HepG2 (cell line): Measurements from ENCODE around the gene NFATC2. TPM values are rescaled to one million over a fixed set of nuclear protein-coding genes. Genes with fewer than 3 reads are reported as not detected.
A peak's percentile ranks its signal among the peaks of the same experiment; 100 is the strongest.

Source experiments
- CHD4 ChIP-seq: fragments of 200-600 bp; sonication (generic); IDR thresholded peaks from 2 replicates; pipeline ENCODE4 v1.7.0; 2017; ENCODE audit warnings: mild to moderate bottlenecking, low read length, borderline replicate concordance
- KLF16 ChIP-seq, 2 experiments: sonication (generic) in 1 of 2; formaldehyde crosslinking in 1 of 2; IDR thresholded peaks; 2 replicates each; pipeline versions ENCODE4 v1.6.1 to v1.8.0; 2016 to 2023; ENCODE audit warnings: missing genetic modification reagents in 2 of 2, missing compliant biosample characterization in 1 of 2
- KMT2A ChIP-seq: sonication (generic); formaldehyde crosslinking; IDR thresholded peaks from 2 replicates; pipeline ENCODE4 v1.4.0; 2020; ENCODE audit warnings: missing genetic modification reagents
- LBX2 ChIP-seq: sonication (generic); formaldehyde crosslinking; IDR thresholded peaks from 2 replicates; pipeline ENCODE4 v1.5.0; 2020; ENCODE audit warnings: missing genetic modification reagents, mild to moderate bottlenecking, borderline replicate concordance
- NR2F6 ChIP-seq, 2 experiments: IDR thresholded peaks; 2 replicates each; pipeline ENCODE4 v1.6.1; 2016; ENCODE audit warnings: antibody characterized with exemption in 1 of 2, mild to moderate bottlenecking in 1 of 2
- PAX8 ChIP-seq: sonication (generic); formaldehyde crosslinking; IDR thresholded peaks from 2 replicates; pipeline ENCODE4 v1.8.0; 2022; ENCODE audit warnings: mild to moderate bottlenecking, missing genetic modification reagents, borderline replicate concordance
- PHF8 ChIP-seq: sonication (generic); formaldehyde crosslinking; IDR thresholded peaks from 2 replicates; pipeline ENCODE4 v1.5.0; 2020; ENCODE audit warnings: missing genetic modification reagents
- SYNCRIP ChIP-seq: fragments of 200-400 bp; formaldehyde crosslinking; IDR thresholded peaks from 2 replicates; pipeline ENCODE4 v1.6.1; 2018; ENCODE audit warnings: mild to moderate bottlenecking, low read depth, low read length; ENCODE audit not compliant: insufficient read depth
- THAP11 ChIP-seq: IDR thresholded peaks from 2 replicates; pipeline ENCODE4 v1.6.1; 2016; ENCODE audit warnings: missing biosample characterization, missing genetic modification reagents
- THAP7 ChIP-seq: sonication (generic); formaldehyde crosslinking; IDR thresholded peaks from 2 replicates; pipeline ENCODE4 v1.8.1; 2023; ENCODE audit warnings: mild to moderate bottlenecking, missing genetic modification reagents
- ZFP1 ChIP-seq: IDR thresholded peaks from 2 replicates; pipeline ENCODE4 v1.6.1; 2016
- ZFX ChIP-seq: sonication (generic); formaldehyde crosslinking; IDR thresholded peaks from 2 replicates; pipeline ENCODE4 v1.4.0; 2020; ENCODE audit warnings: mild to moderate bottlenecking, low read depth, missing genetic modification reagents, moderate library complexity
- ZMYM3 ChIP-seq: sonication (generic); formaldehyde crosslinking; IDR thresholded peaks from 2 replicates; pipeline ENCODE4 v1.5.1; 2020; ENCODE audit warnings: mild to moderate bottlenecking, missing genetic modification reagents
- ZNF143 ChIP-seq: sonication (generic); formaldehyde crosslinking; IDR thresholded peaks from 2 replicates; pipeline ENCODE4 v1.4.0; 2020; ENCODE audit warnings: missing genetic modification reagents
- ZNF709 ChIP-seq: sonication (generic); formaldehyde crosslinking; IDR thresholded peaks from 2 replicates; pipeline ENCODE4 v1.5.0; 2020; ENCODE audit warnings: mild to moderate bottlenecking, missing genetic modification reagents
- ZNF737 ChIP-seq: sonication (generic); formaldehyde crosslinking; IDR thresholded peaks from 2 replicates; pipeline ENCODE4 v1.5.0; 2020; ENCODE audit warnings: missing genetic modification reagents, mild to moderate bottlenecking, borderline replicate concordance
- ZNF775 ChIP-seq: sonication (generic); formaldehyde crosslinking; IDR thresholded peaks from 2 replicates; pipeline ENCODE4 v1.4.0; 2020; ENCODE audit warnings: missing genetic modification reagents, mild to moderate bottlenecking, moderate library complexity, borderline replicate concordance
- ZNF790 ChIP-seq: sonication (generic); formaldehyde crosslinking; IDR thresholded peaks from 2 replicates; pipeline ENCODE4 v1.8.0; 2022; ENCODE audit warnings: missing genetic modification reagents, mild to moderate bottlenecking, borderline replicate concordance
- ZSCAN30 ChIP-seq: sonication (generic); formaldehyde crosslinking; IDR thresholded peaks from 2 replicates; pipeline ENCODE4 v1.5.0; 2020; ENCODE audit warnings: mild to moderate bottlenecking, missing genetic modification reagents
- ZSCAN31 ChIP-seq: sonication (generic); formaldehyde crosslinking; IDR thresholded peaks from 2 replicates; pipeline ENCODE4 v1.5.0; 2020; ENCODE audit warnings: low read depth, mild to moderate bottlenecking, missing genetic modification reagents
- polyA plus RNA-seq, 8 experiments: library from polyadenylated mRNA; depleted of rRNA in 3 of 8; stranded (reverse) in 7 of 8; unstranded in 1 of 8; fragments of >200 nt; fragmentation: Illumina TruSeq in 4 of 8; extraction: Trizol in 4 of 8; gene quantifications; 2 replicates each; pipeline versions ENCODE4 v1.2.1 to v1.2.3, GENCODE V29; 2011 to 2016; ENCODE audit warnings: low read depth in 4 of 8, missing spikeins in 1 of 8, mixed read lengths in 1 of 8; ENCODE audit not compliant: insufficient read depth in 1 of 8
- total RNA-seq, 5 experiments: library from RNA; depleted of rRNA; stranded (reverse); fragments of >200 nt; fragmentation: Illumina TruSeq; extraction: Trizol; gene quantifications; 2 replicates each; pipeline ENCODE4 v1.2.3, GENCODE V29; 2016; ENCODE audit warnings: low read depth in 1 of 5
- TF ChIP-seq, protein P1 (sequence below): sonication (generic); formaldehyde crosslinking; IDR thresholded peaks from 2 replicates; pipeline ENCODE4 v1.9.0; 2021; ENCODE audit warnings: missing genetic modification reagents, mild to moderate bottlenecking, borderline replicate concordance
- TF ChIP-seq, protein P2 (sequence below): sonication (generic); formaldehyde crosslinking; IDR thresholded peaks from 2 replicates; pipeline ENCODE4 v1.4.0; 2020; ENCODE audit warnings: missing genetic modification reagents
- TF ChIP-seq, protein P3 (sequence below): sonication (generic); formaldehyde crosslinking; conservative IDR thresholded peaks from 2 replicates; pipeline ENCODE4 v1.5.0; 2020; ENCODE audit warnings: missing genetic modification reagents

Gene NFATC2
- total and polyA plus RNA-seq, 2 of the 13 experiments (the other 11 are each of a cell fraction or from before 2014, with no cell fraction given) = 1.9 to 3.3 TPM

DNA sequence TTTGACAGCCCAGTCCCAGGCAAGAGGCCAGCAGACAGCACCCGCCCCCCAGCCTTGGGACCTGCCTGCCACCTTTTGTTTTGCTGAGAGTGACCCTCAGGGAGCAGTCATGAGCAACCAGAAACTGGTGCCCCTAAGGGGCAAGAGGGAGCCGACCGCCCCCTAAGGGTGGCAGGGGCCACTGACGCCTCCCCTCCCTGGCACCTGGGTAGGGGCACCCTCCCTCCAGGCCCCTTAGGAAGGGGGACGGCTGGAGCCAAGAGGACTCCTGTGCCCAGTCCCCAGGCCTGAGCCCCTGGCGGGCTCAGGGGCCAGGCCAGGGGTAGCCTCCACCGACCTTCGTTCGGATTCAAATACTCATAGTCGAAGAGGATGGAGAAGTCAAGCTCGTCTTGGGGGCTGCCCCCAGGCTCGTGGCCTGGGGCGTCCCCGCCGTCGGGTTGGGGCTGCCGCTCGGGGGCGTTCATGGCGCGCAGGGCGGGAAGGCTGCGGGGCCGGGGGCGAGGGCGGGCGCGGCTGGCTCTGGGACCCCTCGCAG lies 417 bp downstream of the NFATC2 start (continued):
- peak; percentile 66; the same call in 1 of the 2 replicates for TF ChIP-seq ZNF790 (CRISPR knock-in tag)
- peak; percentile 31; the same call in 1 of the 2 replicates for TF ChIP-seq CHD4
- TF ChIP-seq THAP11 (CRISPR knock-in tag) = 0 out of 2 replicates have a peak, but pooled peaks have one; percentile 7
- no peak; the same call in 1 of the 2 replicates for TF ChIP-seq NR2F6 (IDR thresholded peaks at IDR 0.05)
- TF ChIP-seq NR2F6 (CRISPR knock-in tag; IDR thresholded peaks at IDR 0.05) = peak; percentile 42; the same call in 1 of the 2 replicates
- TF ChIP-seq ZSCAN31 (CRISPR knock-in tag) = no peak; the same call in 1 of the 2 replicates
- TF ChIP-seq ZFX = peak; percentile 47
- TF ChIP-seq PAX8 (CRISPR knock-in tag) = no peak; the same call in 1 of the 2 replicates
- TF ChIP-seq, protein P1, sequence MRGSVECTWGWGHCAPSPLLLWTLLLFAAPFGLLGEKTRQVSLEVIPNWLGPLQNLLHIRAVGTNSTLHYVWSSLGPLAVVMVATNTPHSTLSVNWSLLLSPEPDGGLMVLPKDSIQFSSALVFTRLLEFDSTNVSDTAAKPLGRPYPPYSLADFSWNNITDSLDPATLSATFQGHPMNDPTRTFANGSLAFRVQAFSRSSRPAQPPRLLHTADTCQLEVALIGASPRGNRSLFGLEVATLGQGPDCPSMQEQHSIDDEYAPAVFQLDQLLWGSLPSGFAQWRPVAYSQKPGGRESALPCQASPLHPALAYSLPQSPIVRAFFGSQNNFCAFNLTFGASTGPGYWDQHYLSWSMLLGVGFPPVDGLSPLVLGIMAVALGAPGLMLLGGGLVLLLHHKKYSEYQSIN (CRISPR knock-in tag) = no peak
- TF ChIP-seq ZSCAN30 (CRISPR knock-in tag) = no peak
- no peak for TF ChIP-seq ZNF737 (CRISPR knock-in tag)
- TF ChIP-seq ZNF709 (CRISPR knock-in tag) = peak; percentile 18; the same call in 1 of the 2 replicates
- TF ChIP-seq THAP7 (CRISPR knock-in tag) = no peak; the same call in 1 of the 2 replicates
- peak; percentile 67 for TF ChIP-seq PHF8 (CRISPR knock-in tag)
- TF ChIP-seq ZFP1 (CRISPR knock-in tag) = no peak
- no peak for TF ChIP-seq KMT2A (CRISPR knock-in tag)
- TF ChIP-seq ZNF143 (CRISPR knock-in tag) = 0 out of 2 replicates have a peak, but pooled peaks have one; percentile 12
- TF ChIP-seq, protein P2, sequence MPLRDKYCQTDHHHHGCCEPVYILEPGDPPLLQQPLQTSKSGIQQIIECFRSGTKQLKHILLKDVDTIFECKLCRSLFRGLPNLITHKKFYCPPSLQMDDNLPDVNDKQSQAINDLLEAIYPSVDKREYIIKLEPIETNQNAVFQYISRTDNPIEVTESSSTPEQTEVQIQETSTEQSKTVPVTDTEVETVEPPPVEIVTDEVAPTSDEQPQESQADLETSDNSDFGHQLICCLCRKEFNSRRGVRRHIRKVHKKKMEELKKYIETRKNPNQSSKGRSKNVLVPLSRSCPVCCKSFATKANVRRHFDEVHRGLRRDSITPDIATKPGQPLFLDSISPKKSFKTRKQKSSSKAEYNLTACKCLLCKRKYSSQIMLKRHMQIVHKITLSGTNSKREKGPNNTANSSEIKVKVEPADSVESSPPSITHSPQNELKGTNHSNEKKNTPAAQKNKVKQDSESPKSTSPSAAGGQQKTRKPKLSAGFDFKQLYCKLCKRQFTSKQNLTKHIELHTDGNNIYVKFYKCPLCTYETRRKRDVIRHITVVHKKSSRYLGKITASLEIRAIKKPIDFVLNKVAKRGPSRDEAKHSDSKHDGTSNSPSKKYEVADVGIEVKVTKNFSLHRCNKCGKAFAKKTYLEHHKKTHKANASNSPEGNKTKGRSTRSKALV (CRISPR knock-in tag) = no peak
- TF ChIP-seq ZNF775 (CRISPR knock-in tag) = no peak
- TF ChIP-seq LBX2 (CRISPR knock-in tag) = 0 out of 2 replicates have a peak, but pooled peaks have one; percentile 21
- no peak for TF ChIP-seq KLF16 (CRISPR knock-in tag; IDR thresholded peaks at IDR 0.05)
- TF ChIP-seq, protein P3, sequence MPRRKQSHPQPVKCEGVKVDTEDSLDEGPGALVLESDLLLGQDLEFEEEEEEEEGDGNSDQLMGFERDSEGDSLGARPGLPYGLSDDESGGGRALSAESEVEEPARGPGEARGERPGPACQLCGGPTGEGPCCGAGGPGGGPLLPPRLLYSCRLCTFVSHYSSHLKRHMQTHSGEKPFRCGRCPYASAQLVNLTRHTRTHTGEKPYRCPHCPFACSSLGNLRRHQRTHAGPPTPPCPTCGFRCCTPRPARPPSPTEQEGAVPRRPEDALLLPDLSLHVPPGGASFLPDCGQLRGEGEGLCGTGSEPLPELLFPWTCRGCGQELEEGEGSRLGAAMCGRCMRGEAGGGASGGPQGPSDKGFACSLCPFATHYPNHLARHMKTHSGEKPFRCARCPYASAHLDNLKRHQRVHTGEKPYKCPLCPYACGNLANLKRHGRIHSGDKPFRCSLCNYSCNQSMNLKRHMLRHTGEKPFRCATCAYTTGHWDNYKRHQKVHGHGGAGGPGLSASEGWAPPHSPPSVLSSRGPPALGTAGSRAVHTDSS (CRISPR knock-in tag) = no peak
- no peak for TF ChIP-seq SYNCRIP
- peak; percentile 39; the same call in 1 of the 2 replicates for TF ChIP-seq ZMYM3
